Endothelial cell of umbilical vein (primary cell): Measurements from ENCODE around the gene HIGD2B. TPM values are rescaled to one million over a fixed set of nuclear protein-coding genes. Genes with fewer than 3 reads are reported as not detected.

ENCODE experiments used
- Bru-seq: library from RNA; stranded (reverse); fragments of 400-500 nt; gene quantifications from one replicate; lab custom pipeline; 2021; lab: Mats Ljungman, UMichigan
- BruChase-seq, 2 experiments: library from RNA; stranded (reverse); fragments of 400-500 nt; gene quantifications; one replicate each; lab custom pipeline; 2021; lab: Mats Ljungman, UMichigan
- BruUV-seq: library from RNA; stranded (reverse); fragments of 400-500 nt; replicated peaks from 2 replicates; lab custom pipeline; 2021; lab: Mats Ljungman, UMichigan
- CTCF ChIA-PET: fragments of 300-600, 350-600 bp; sonication (Branson Sonifier 250); formaldehyde crosslinking; loops from one replicate; lab custom pipeline; 2021; ENCODE audit warnings: antibody characterized with exemption, inconsistent platforms; lab: Charles Lee
- POLR2A ChIA-PET: fragments of 300-600, 350-600 bp; sonication (Branson Sonifier 250); formaldehyde crosslinking; loops from one replicate; lab custom pipeline; 2021; ENCODE audit warnings: antibody characterized with exemption, inconsistent platforms; lab: Charles Lee
- DNase-seq: peaks from one replicate; pipeline ENCODE4 v3.0.0-alpha.2; 2011; ENCODE audit warnings: low read depth, low spot score
- FAIRE-seq: peaks from 2 replicates; lab custom pipeline; 2011; peaks lifted over from hg19 to GRCh38; lab: Jason Lieb, UNC
- H2AFZ ChIP-seq: 2 replicates; pipeline ENCODE4 v1.6.0; 2012; ENCODE audit warnings: low read depth, low read length, control low read depth, inconsistent platforms
- H3K27ac ChIP-seq: 2 replicates; pipeline ENCODE4 v1.5.1; 2011; ENCODE audit warnings: low read depth, mild to moderate bottlenecking, control low read depth, low read length, moderate library complexity; ENCODE audit not compliant: insufficient read depth
- H3K27me3 ChIP-seq, 2 experiments: 2 replicates each; pipeline versions ENCODE4 v1.6.0 to v1.6.1; 2011; ENCODE audit warnings: low read length in 2 of 2, mixed read lengths in 1 of 2; ENCODE audit not compliant: control insufficient read depth in 2 of 2, insufficient read depth in 2 of 2
- H3K36me3 ChIP-seq, 2 experiments: 2 replicates in 1 of 2; 3 replicates in 1 of 2; pipeline ENCODE4 v1.5.1; 2011; ENCODE audit warnings: low read length in 2 of 2, mild to moderate bottlenecking in 1 of 2, moderate library complexity in 1 of 2; ENCODE audit not compliant: control insufficient read depth in 2 of 2, insufficient read depth in 2 of 2; ENCODE audit errors: extremely low read depth in 1 of 2
- H3K4me1 ChIP-seq: 3 replicates; pipeline ENCODE4 v1.5.1; 2011; ENCODE audit warnings: mild to moderate bottlenecking, low read length; ENCODE audit not compliant: control insufficient read depth, insufficient read depth; ENCODE audit errors: extremely low read depth
- H3K4me2 ChIP-seq: 2 replicates; pipeline ENCODE4 v1.6.1; 2011; ENCODE audit warnings: low read length, control low read depth, mixed read lengths; ENCODE audit not compliant: insufficient read depth
- H3K4me3 ChIP-seq, 3 experiments: fragments of 200-600 bp in 1 of 3; sonication (generic), shearing (Covaris generic) in 1 of 3; replicated peaks in 1 of 3; 2 replicates each; pipeline ENCODE4 v1.5.1; 2011 to 2016; ENCODE audit warnings: control low read depth in 3 of 3, low read length in 3 of 3, mild to moderate bottlenecking in 2 of 3, inconsistent platforms in 1 of 3, low read depth in 1 of 3, moderate library complexity in 1 of 3; ENCODE audit not compliant: insufficient read depth in 1 of 3
- H3K79me2 ChIP-seq: 2 replicates; pipeline ENCODE4 v1.6.0; 2012; ENCODE audit warnings: low read length, inconsistent platforms; ENCODE audit not compliant: control insufficient read depth, insufficient read depth
- H3K9ac ChIP-seq: replicated peaks from 2 replicates; pipeline ENCODE3; 2011; ENCODE audit warnings: low read length, control low read depth; ENCODE audit not compliant: insufficient read depth; ENCODE audit errors: extremely low read depth
- H3K9me1 ChIP-seq: replicated peaks from 3 replicates; pipeline ENCODE4 v1.6.0; 2011; ENCODE audit warnings: mild to moderate bottlenecking, low read length; ENCODE audit not compliant: control insufficient read depth, insufficient read depth; ENCODE audit errors: extremely low read depth
- H3K9me3 ChIP-seq: replicated peaks from 2 replicates; pipeline ENCODE4 v1.5.1; 2012; ENCODE audit warnings: low read length, inconsistent platforms; ENCODE audit not compliant: control insufficient read depth, insufficient read depth
- H4K20me1 ChIP-seq: replicated peaks from 2 replicates; pipeline ENCODE3; 2011; ENCODE audit warnings: mild to moderate bottlenecking, low read length; ENCODE audit not compliant: control insufficient read depth, insufficient read depth; ENCODE audit errors: extremely low read depth
- CTCF ChIP-seq, 2 donors: IDR thresholded peaks; 1 replicate in 1 of 2; 2 replicates in 1 of 2; pipeline ENCODE4 v1.5.1; 2011; ENCODE audit warnings: low read length in 2 of 2, mild to moderate bottlenecking in 2 of 2, moderate library complexity in 2 of 2, control low read depth in 1 of 2, inconsistent platforms in 1 of 2, low read depth in 1 of 2; ENCODE audit not compliant: insufficient read depth in 1 of 2; ENCODE audit errors: extremely low read depth in 1 of 2
- FOS ChIP-seq: IDR thresholded peaks from 2 replicates; pipeline ENCODE4 v1.6.1; 2011; ENCODE audit warnings: mild to moderate bottlenecking, low read length, moderate library complexity, borderline replicate concordance; ENCODE audit not compliant: insufficient read depth
- POLR2A ChIP-seq: IDR thresholded peaks from 2 replicates; pipeline ENCODE4 v1.6.1; 2012; ENCODE audit warnings: low read depth, mild to moderate bottlenecking, control low read depth, low read length
- POLR2AphosphoS5 ChIP-seq: IDR thresholded peaks from 2 replicates; pipeline ENCODE4 v1.6.1; 2012; ENCODE audit warnings: low read depth, mild to moderate bottlenecking, control low read depth, low read length, moderate library complexity; ENCODE audit not compliant: insufficient read depth
- dilution Hi-C: fragments of 300-500 bp; cut with MboI; formaldehyde crosslinking; loops from one replicate; pipeline ENCODE4 v1.15.0; 2019; ENCODE audit warnings: low sequenced_read_pairs; ENCODE audit not compliant: extremely low pct_ligation_motif_present
- intact Hi-C: fragments of 100-400 bp; cut with micrococcal nuclease; formaldehyde crosslinking; loops from one replicate; pipeline ENCODE4 v1.10.0; 2022
- long read RNA-seq: library from polyadenylated mRNA; stranded (forward); transcript quantifications from one replicate; pipeline ENCODE4 v2.0.0, GENCODE V29; 2021
- polyA minus RNA-seq, 3 experiments: library from RNA; depleted of rRNA, polyadenylated mRNA; stranded (reverse); fragments of >200 nt; gene quantifications; 1 replicate in 1 of 3; 2 replicates in 2 of 3; pipeline ENCODE4 v1.2.3, GENCODE V29; 2011
- polyA plus RNA-seq, 4 experiments: library from polyadenylated mRNA; depleted of rRNA in 3 of 4; stranded (reverse) in 3 of 4; unstranded in 1 of 4; fragments of >200 nt; gene quantifications; 2 replicates each; pipeline versions ENCODE4 v1.2.1 to v1.2.3, GENCODE V29; 2011 to 2012; ENCODE audit warnings: missing spikeins in 1 of 4
- total RNA-seq: library from RNA; stranded (reverse); gene quantifications from 2 replicates; pipeline ENCODE4 v1.2.3, GENCODE V29; 2021

The HIGD2B gene
- not detected in 2 replicates for total RNA-seq
- polyA plus RNA-seq: not detected in 2 replicates
- polyA plus RNA-seq (2011; cell fraction: cytosol; rRNA removed): not detected in 2 replicates
- not detected in 2 replicates for polyA plus RNA-seq (2011; cell fraction: nucleus; rRNA removed)
- polyA plus RNA-seq (2012): not detected in 2 replicates
- polyA minus RNA-seq: not detected in 2 replicates
- polyA minus RNA-seq (2011; cell fraction: cytosol; rRNA and poly(A)+ RNA removed): not detected
- not detected in 2 replicates for polyA minus RNA-seq (2011; cell fraction: nucleus; rRNA and poly(A)+ RNA removed)
- Bru-seq, nascent RNA: percentile 19 among the genes with signal in this experiment
- not detected for BruChase-seq, experiment 1, labeled RNA remaining after a 6-hour chase
- BruChase-seq, experiment 2, labeled RNA remaining after a 2-hour chase: percentile 15 among the genes with signal in this experiment
- long read RNA-seq: 0 reads

GRCh38 chr15:72685925-72686794, at the start of gene HIGD2B, which contains the start of gene BBS4:
Gene HIGD2B (minus strand): TSS chr15:72686182. CDS start chr15:72676374, 9,808 bp downstream.
Gene BBS4 (plus strand): TSS chr15:72686207. CDS start chr15:72686228, 21 bp downstream.
- FAIRE-seq: peak; percentile 97
- TSS peak; percentile 83 for BruUV-seq

More at GRCh38 chr15:72685925-72686794, at the start of gene HIGD2B, which contains the start of gene BBS4:
- no peaks in the 10 kb centered on the region for H3K79me2 ChIP-seq
- dilution Hi-C loops: no loop called here
- peak within 1 kb of the TSS; percentile 93 for H3K4me2 ChIP-seq
- peak within 1 kb of the TSS; percentile 67 for H3K27ac ChIP-seq
- H2AFZ ChIP-seq: peak within 1 kb of the TSS; percentile 95
- DNase-seq: peak; percentile 87
- ChIA-PET CTCF (interaction anchor here (0.9 to 3.2 kb wide), 6 partner anchors 12 to 98 kb away, joined by 3 to 11 read pairs (median 6); no protein-coding TSS in a partner anchor), POLR2A (no interaction called here)
- peak within 1 kb of the TSS; percentile 72 for H3K9ac ChIP-seq
- H4K20me1 ChIP-seq: no peaks in the 10 kb centered on the region
- peak within 1 kb of the TSS; percentile 54 to 79 (median 72) for H3K4me3 ChIP-seq
- no peaks in the 10 kb centered on the region for H3K9me3 ChIP-seq
- no peaks in the 10 kb centered on the region for H3K36me3 ChIP-seq
- H3K9me1 ChIP-seq: no peaks in the 10 kb centered on the region
- intact Hi-C loops: loop anchor here (5.0 kb wide), 2 partner anchors 89 to 96 kb away; partner anchors contain the start of gene ADPGK
- TF ChIP-seq CTCF (IDR thresholded peaks at IDR 0.05; ENCODE audit: extremely low read depth in 1 of 2, insufficient read depth in 1 of 2, low read depth in 1 of 2, low read length in 2 of 2) (no peak), POLR2A (peak; percentile 62), POLR2AphosphoS5 (peak; percentile 39), FOS (no peak)
- H3K4me1 ChIP-seq: peaks cover 9% of the 10 kb centered on the region
- H3K27me3 ChIP-seq: no peaks in the 10 kb centered on the region
